M059J (cell line): ENCODE data around the gene DOCK7. TPM values are rescaled to one million over a fixed set of nuclear protein-coding genes. Genes with fewer than 3 reads are reported as not detected.

Source experiments
- DNase-seq: peaks from one replicate; pipeline ENCODE4 v3.0.0-alpha.2; 2012; ENCODE audit warnings: low read depth
- total RNA-seq: library from RNA; depleted of rRNA; stranded (reverse); fragments of >200 nt; shearing (Covaris generic); gene quantifications from 2 replicates; pipeline ENCODE4 v1.2.3, GENCODE V29; 2014

Gene DOCK7
- total RNA-seq, 1 experiment from 2014 or later, result 48.4 TPM

DNA sequence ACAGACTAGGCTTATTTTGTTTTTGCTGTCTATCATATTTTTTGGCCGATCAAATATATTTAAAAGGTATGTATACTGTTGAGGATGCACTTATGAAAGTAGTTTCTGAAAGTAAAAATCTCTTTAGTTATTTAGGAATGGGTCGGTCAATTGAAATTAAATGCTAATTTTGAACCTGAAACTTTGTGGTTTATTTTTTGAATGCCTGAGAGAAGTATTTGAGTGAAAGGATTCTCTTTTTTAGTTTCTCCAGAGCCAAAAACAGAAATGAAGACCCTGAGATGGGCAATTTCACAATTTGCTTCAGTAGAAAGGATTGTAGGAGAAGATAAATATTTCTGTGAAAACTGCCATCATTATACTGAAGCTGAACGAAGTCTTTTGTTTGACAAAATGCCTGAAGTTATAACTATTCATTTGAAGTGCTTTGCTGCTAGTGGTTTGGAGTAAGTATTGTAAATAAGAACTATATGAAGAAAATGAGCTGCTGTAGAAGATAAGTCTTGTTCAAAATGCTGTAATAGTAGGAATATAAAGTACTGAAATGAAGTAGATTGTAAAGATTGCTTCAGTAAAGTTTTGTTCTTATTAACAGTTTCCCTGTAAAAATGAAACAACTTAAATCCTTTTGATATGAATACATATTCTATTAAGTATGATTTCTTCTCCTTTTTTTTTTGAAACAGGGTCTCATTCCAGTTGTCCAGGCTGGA lies 239.8 kb downstream of the DOCK7 start:
- no peak for DNase-seq

DNA sequence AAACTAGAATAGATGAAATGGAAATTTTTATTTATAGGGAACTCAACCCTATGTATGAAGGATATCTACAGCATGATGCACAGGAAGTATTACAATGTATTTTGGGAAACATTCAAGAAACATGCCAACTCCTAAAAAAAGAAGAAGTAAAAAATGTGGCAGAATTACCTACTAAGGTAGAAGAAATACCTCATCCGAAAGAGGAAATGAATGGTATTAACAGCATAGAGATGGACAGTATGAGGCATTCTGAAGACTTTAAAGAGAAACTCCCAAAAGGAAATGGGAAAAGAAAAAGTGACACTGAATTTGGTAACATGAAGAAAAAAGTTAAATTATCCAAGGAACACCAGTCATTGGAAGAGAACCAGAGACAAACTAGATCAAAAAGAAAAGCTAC lies 243.5 kb downstream of the DOCK7 start:
- DNase-seq, result no peak

DNA sequence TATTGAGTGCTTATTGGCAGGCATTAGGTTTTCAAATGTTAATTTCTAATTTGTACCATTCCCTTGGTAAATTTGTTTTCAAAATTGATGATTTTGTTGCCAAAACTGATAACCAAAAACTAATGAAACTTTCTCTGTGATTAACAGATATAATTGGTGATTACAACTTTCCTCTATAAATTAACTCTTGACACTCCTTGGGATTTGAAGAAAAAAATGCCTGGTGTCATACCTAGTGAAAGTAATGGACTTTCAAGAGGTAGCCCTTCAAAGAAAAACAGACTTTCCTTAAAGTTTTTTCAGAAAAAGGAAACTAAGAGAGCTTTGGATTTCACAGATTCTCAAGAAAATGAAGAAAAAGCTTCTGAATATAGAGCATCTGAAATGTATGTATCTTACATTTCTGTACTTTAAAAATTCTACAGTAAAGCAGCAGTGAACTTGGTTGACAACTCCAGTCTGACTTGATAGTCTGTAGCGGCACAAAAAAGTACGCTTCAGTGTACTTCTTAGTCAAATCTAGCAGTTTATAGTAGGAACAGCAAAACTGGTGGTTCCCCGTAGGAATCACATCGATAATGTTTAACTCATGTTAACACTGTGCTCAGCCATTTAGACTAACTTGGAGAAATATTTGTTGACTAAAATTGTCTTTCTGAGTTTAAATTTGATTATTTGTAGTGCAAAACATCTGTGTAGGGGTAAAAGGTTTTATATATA lies 248.4 kb downstream of the DOCK7 start:
- DNase-seq, result no peak

DNA sequence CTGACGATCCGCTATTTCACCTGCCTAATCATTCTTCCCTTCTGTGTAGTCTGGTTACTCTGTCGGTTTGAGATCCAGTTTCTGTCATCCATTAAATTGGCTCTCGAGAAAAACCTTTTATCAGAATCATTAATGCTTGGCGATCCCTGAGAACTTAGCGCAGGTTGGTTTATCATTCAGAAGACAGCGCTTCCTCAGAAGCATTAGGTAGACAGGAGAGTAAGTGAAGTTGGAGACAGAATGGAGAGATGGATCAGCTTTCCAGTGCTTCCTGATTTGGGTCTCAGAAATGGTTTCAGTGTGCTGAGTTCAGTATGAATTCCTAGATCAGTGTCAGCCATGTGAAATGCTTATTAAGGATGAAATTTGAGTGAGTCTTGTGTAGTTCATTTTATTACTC lies 250.0 kb downstream of the DOCK7 start:
- peak; percentile 38 for DNase-seq

DNA sequence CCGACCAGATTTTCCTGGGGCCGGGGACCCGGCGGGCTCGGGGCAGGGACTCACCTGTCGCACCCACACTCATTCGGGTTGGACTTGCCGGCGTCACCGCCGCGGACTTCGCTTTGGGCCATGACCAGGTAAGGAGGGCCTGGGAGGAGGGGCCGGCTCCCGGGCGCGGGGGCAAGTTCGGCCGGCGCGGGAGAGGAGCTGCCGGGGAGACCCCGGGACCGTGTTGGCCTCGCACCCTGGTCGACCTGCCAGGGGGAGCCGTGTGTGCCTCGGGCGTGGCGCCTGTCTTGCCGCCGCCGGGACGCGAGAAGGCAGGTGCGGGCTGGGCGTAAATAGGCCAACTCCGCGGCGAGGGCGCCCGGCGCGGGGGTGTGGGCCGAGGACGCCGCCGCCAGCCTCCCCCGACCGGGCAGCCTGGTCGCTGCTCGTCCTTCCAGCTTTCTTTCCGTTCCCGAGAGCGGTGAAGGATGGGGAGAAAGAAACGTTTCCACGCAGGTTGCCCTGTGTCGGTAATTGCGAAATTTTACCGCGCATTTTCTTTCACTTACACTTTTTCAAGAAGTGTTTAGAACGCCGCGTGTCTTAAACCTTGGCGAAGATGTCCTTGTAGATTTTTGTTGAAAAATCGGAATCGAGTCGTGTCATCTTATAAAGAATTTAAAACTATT lies 250.8 kb downstream of the DOCK7 start:
- DNase-seq, result peak; percentile 36

DNA sequence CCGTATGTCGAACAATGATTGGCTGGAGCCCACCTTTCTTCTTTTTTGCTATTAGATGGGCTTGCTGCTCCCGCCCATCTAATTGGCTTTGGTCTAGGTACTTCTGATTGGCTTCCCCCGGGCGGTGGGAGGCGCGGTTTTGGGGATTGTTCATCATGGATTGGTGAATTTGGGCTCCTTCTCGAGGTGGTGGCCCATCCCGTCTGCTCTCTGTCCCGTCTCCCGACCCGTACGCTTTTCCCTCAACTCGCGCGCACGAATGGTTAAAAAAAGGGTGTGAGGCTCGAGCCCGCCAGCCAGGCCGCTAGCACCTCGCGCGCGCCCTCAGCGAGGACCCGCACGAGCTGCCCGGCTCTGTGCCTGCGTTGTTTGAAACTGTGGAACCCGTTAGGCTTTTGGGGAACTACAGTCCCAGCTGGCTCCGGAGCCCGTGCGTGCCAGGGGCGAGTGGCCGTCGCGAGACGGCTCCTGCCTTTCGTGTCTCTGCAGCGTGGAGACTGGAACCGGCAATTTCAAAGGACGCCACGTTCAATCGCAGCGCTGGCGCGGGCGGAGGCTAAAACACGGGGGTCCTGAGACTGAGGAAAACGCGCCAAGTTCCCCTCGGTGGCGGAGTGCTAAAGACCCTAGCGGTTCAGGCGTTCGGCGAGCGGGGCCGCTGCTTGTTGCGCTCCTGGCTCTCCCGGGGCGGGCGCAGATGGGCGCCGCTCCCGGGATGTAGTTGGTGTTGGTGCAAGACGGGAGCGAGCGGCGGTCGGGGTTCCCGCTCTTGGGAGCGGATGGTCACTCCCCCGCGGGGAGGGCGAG lies 251.5 kb downstream of the DOCK7 start, which contains the start of gene USP1:
Gene USP1, plus strand, starts transcription at position 584 of the 807 bp plus-strand sequence. CDS start 2,819 bp downstream, outside the sequence.
- peak; percentile 100 for DNase-seq

DNA sequence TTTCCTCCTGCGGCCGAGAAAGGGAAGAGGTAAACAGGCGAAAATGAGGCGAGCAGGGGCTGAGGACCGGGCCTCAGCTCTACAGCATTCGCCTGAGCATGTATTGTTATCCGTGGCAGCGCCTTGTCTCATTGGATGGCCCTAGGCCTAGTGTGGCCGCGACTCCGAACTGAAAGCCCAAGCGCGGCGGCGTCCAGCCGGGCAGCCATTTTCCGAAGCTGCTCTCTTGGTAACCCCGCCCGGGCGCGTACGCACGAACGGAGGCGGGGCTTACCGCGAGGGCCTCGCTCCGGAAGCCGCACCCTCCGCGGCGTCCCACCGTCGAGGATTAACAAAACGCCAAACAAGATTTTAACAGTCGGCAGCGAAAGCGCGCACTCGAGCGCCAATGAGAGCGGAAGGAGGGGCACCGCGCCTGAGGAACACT lies 252.1 kb downstream of the DOCK7 start:
- DNase-seq, result no peak

DNA sequence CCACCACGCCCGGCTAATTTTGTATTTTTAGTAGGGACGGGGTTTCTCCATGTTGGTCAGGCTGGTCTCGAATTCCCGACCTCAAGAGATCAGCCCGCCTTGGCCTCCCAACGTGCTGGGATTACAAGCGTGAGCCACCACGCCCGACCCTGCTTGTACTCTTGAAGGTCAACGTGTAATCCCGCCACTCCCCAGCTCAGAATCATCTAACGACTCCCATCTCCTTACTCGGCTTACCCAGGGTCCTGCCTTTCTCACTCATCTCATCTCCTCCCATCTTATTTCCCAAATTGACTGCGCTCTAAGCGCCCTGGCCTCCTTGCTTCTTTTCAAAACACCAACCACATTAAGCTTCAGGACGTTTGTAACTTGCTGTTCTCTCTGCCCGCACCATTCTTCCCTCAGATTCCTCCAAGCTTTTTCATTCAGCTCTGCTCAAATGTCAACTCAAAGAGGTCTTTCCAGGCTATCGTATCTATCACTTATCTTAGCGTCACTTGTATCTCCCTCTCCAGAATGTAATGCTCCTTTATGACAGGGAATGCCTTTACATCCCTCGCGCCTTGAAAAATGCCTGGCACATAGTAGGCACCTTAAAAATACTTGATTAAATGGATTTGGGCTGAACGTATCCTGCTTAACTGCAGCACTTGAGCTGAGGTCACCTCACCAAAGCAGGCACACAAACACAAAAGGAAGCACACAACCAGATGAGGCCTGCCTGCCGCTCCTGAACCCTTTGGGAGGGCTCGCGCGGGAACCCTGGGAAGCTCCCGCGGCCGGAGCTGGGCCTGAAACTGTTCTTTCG lies 252.8 kb downstream of the DOCK7 start:
- DNase-seq, result no peak

DNA sequence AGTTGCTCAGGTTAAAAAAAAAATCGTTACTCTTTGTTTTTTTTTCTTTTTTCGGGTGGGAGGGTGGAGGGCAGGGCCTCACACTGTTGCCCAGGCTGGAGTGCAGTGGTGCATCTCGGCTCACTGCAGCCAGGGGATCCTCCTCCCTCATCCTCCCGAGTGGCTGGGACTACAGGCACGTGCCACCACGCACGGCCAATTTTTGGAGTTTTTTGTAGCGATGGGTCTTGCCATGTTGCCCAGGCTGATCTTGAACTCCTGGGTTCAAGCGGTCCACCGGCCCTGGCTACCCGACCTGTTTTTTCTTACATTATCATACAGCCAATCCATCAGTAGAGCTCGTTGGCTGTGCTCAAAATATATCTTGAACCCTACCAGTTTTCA lies 253.6 kb downstream of the DOCK7 start:
- no peak for DNase-seq

DNA sequence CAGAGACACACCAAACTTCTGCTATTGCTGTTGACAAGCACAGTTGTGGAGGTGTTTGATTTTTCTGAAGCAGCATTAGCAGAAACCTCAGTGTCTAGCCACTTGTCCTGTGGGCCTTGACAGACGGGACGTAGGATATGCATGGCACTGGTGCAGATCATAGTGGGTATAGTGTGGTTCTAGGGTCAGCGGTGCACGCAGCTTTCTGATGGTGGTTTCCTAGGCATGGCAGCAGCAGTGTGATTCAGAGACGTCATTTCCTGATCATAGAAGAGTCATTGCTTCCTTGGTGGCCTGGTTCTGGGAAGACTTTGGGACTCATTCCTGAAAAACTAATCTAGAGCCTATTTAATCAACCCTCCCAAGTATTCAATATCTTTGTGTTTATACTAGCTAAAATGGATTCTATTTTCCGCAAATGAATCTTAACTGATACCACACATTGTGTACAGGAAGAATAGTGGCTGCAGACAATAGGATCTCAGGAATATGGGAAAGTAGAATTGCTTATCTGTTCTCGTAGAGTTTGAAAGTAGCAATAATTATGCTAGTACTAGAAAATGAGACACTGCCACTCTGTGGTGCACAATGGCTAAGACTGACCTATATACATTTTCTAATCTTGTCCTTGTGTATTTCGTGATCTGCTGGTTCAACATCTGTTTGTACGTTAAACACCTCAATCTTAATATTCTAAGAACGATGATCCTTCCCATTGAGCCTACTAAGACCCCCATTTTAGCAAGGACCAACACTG lies 254.1 kb downstream of the DOCK7 start:
- peak; percentile 35 for DNase-seq

DNA sequence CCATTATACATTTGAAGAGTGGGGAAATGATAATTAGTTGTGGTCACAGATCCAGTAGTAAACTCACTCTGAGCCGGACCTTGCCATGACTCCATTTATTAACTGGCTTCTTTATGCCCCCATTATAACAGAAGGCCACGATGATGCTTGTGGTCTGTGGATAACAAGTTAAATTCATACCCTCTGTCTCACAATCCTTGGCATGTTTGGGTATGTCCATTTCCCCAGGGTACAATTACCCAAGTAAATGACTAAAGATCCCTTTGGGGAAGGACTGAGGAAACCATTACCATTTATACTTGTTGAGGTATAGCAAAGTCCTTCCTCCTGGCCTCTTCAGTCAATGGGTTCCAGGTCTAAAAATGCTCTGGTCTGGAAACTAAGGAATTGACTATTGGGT lies 258.6 kb downstream of the DOCK7 start:
- peak; percentile 33 for DNase-seq

DNA sequence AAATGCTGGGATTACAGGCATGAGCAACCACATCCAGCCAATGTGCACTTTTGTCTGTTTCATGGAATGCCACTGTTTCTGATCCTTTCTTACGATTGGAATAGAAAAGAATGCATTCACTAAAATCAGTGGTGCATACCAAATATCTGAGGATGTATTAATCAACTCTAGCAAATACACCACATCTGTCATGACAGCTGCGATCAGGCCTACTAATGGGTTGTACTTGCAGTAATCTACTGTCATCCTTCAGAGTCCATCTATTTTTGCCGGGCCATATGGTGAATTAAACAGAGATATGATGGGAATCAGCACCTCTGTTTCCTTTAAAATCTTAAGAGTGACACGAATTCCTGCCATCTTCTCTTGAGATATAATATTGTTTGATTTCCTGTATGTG lies 259.8 kb downstream of the DOCK7 start:
- no peak for DNase-seq

DNA sequence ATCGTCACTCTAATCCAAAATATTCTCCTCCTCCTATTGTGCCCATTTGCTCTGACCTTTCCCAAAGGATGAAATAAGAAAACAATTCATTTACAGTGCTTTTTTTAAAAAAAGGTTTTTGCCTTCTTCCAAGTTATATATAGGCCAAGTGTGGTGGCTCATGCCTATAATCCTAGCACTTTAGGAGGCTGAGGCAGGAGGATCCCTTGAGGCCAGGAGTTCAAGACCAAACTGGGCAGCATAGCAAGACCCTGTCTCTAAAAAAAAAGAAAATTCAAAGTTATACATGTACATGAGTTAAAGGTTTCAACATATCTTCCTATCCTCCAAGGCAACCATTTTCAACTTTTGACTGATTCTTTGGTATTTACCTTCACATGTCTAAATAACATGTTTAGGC lies 261.4 kb downstream of the DOCK7 start:
- DNase-seq, result no peak

DNA sequence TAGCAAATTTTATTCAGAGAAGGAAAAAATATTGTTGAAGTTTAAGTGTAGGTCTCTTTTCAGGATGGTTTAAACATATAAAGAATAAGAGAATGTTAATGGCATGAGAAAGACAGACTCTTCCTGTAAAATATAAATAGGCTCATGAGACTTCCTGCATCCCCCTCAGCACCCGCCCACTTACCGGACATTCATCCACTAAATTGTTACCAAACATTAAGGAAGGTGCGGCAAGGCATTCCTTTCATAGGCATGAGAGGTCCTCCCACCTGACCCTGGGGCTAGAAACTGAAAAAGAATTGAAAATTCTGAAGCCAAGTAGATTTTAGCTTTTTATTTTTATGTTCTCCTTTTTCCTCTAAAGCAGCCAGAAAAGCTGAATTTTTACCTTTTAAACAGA lies 261.9 kb downstream of the DOCK7 start:
- no peak for DNase-seq

DNA sequence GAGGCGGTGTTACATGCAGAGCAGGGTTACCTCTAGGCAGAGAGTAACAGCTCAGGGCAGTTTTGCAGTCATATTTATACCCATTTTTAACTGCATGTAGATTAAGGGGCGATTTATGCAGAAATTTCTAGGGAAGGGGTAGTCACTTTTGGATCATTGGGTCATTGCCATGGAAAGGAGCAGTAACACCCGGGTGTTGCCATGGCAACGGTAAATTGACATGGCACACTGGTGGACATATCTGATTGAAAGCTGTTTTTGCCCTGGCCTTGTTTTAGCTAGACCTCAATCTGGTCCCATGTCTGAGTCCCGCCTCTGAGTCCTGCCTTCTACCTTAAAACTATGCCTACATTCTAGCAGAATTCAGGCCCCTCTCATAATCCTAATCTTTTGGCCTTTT lies 263.1 kb downstream of the DOCK7 start:
- peak; percentile 24 for DNase-seq

DNA sequence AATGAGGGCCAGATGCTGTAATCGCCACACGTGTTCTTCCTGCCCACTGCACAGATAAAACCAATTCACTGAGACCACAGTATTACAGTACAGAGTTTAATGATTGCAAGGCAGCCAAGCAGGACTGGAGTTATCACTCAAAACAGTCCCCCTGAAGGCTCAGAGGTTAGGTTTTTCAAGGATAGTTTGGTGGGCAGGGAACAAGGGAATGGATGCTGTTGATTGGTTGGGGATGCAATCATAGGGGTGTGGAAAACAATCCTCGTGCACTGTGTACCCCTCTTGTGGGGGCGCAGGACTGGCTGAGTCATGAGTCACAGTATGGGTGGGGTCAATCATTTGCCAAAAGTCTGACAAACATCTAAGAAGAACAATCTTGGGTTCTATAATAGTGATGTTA lies 263.8 kb downstream of the DOCK7 start:
- no peak for DNase-seq

DNA sequence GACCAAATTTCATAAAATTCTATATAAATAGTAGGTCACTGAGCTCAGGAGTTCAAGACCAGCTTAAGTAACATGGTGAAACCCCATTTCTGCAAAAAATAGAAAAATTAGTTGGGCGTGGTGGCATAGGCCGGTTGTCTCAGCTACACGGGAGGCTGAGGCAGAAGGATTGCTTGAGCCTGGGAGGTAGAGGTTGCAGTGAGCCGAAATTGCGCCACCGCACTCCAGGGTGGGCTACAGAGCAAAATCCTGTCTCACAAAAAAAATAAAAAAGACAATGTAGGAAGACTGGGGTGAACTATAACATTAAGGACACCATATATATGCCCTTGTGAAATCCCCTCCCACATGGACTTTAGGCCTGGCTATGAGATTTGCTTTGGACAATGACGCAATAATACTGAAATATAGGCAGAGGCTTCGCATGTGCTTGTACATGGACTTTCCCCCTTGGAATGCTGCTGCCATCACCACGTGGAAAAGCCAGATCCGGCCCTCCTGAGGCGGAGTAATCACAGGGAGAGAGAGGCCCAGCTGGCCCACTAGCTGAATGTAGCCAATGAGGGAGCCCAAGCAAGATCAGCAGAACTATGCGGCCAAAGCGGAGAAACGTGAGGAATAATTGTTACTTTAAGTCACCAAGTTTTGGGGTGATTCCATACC lies 264.5 kb downstream of the DOCK7 start:
- no peak for DNase-seq

DNA sequence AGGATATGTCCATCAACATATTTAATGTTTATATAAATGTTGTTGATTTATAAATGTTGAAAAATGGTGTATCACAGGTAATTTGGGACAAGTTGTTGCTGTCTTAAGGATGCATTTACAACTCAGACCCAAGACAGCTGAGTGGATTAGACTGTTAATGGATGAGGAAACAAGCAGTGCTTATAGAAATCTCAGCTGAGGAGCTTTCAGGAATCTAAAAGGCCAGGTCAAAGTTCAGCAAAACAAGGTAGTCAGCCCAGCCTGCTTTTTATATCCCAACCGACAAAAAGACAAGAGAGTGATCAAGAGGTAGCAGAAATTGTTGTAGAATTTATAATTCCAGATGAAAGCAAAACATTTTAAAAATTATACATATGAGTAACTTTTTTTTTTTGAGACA lies 268.0 kb downstream of the DOCK7 start:
- DNase-seq, result no peak

DNA sequence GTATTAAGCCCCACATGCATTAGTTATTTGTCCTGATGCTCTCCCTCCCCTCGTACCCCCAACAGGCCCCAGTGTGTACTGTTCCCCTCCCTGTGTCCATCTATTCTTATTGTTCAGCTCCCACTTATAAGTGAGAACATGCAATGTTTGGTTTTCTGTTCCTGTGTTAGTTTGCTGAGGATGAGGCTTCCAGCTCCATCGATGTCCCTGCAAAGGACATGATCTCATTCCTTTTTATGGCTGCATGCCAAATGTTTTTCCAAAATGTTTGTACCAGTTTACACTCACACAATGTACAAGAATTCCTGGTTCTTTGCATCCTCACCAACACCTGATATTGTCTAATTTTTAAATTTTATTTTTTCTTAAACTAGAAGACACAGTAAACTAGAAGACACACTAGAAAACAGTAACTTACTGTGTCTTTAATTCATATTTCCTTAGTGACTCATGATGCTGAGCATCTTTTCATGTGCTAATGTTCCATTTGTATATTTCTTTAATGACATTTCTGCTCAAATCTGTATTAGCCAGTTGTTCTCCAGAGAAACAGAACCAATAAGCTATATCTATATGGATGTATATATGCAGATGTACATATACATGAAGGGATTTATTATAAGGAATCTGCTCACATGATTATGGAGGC lies 270.7 kb downstream of the DOCK7 start:
- DNase-seq, result peak; percentile 15
